HG03558 (cell line): ENCODE data around the gene CITED4.

Experiments used
- ATAC-seq: cut with Tn5 transposase; IDR thresholded peaks from one replicate; pipeline ENCODE4 v1.9.1; 2021; ENCODE audit warnings: moderate number of reproducible peaks; ENCODE audit not compliant: unreplicated experiment; ENCODE audit errors: extremely low read depth

The CITED4 gene

DNA sequence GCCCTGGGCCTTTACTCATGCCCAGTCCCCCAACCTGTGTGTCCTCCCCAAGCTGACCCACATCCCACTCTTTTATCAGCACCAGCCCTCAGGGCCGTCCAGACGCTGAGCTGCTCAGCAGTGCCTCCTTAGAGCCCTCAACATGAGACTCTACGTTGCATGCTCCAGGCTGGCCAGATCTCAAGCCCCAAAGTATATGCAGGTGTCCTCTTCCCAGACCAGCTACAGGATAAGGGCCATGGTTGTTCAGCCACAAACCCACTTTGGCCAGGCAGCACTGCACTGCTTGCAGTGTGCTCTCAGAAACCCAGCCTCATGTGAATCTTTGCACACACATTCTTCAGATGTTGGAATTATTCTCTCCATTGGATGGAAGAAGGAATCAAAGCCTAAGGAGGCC is 6.0 kb downstream of the CITED4 start:
- no peak for ATAC-seq

DNA sequence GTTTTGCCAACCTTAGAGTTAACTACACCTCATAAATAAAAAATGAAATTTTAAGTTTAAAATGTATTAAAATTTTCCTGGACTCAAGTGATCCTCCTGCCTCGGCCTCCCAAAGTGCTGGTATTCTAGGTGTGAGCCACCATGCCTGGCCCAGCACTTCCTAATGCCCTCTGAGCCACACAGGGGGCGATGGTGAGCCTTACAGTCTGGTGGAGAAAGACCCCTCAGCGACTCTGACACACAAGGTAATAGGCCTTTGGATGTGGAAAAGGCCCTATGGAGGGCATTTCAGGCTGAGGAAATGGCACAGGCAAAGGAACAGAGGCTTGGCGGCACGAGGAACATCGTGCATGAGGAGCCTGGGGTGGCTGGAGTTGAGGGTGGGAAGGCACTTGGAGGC is 6.7 kb downstream of the CITED4 start:
- no peak for ATAC-seq

DNA sequence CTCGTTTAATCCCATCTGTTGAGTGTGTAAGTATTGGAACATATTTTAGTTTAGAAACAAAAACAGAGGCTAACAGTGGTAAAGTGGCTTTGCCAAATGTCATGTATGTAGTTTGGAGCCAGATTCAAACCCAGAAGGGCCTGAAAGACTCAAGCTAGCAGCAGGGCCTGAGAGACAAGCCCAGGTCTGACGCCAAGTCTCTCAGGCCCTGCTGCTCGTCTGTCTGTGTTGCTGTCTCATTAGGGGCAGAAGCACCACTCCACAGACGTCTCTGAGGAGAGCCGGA is 8.3 kb downstream of the CITED4 start:
- ATAC-seq, result no peak

DNA sequence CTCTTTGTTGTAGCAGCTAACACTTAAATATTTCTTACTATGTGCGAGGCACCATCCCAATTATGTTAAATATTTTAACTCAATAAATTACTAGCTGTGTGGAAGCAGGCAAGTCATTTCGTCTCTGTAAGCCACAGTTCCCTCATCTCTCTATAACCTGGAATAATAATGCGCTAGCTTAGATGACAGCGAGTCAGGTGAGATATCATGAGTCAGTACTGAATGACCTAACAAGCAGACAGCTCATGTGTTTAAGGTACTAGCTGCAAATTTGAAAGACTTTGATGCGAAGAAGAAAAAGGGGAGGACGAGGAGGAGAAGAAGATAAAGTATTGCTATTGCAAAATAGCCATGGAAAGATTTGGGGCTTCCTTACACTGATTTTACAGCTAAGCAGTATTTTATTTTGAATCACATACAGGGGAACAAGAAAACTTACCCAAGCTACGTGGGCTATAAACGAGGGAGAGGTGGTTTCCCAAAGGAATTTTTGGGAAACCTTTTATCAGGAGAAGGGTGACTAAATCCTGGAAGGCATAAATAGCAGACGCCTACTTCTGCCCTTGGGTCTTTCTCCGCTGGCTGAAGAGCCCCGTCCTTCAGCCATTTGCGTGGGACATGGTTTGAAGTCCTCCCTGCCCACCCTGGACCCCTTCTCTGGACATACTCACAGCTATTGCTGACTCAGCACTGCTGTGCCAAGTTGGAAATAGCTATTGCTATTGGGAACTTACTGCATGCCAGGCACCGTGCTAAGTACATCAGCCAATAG is 8.9 kb downstream of the CITED4 start:
- ATAC-seq, result no peak

DNA sequence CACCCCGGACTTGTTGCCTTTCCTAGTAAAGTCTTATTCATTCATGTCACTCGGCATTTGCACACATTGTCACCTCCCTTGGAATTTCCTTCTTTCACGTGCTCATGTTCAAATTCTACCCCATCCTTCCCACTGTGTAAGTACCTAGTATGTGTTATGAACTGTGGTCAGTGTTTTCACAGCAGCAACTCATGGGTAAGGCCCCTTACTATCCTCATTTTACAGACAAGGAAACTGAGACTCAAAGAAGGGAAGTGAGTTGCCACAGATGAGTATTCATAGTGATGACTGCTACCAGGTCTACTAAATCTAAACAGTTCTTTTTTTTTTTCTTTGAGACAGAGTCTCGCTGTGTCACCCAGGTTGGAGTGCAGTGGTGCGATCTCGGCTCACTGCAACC is 10.5 kb downstream of the CITED4 start:
- ATAC-seq, result peak; percentile 42

DNA sequence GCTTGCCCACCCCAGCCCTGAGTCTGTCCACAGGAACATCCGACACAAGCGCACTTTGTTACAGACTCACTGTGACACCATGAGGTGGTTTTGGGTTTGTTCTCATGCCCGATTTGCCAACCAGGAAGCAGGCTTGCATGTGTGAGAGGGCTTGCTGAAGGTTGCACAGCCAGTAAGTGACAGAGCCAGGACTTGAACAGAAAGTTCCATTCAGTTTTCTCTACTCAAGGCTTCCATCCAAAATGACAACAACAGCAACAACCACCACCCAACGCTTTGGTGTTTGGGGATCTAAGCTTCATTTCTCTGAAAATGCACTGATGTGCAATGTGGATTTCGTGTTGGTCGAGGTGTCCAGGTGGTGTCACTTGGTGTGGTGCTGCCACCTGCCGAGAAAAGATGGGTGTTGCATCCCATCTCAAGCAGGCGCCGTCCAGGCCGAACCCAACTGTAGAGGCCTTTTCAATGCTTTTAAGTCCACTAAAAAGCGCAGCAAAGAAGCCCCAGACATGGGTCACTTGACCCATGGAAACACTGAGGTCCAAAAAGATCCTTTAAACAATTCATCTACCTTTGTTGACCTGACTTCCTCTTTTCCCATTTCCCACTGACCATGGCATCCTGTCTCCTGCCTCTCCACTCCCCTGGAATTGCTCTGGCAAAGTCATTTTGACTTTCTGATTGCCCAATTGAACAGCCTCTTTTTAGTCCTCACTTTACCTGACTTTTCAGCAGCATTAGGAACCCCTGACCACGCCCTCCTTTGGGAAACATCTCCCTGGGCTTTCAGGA is 12.2 kb downstream of the CITED4 start:
- no peak for ATAC-seq

DNA sequence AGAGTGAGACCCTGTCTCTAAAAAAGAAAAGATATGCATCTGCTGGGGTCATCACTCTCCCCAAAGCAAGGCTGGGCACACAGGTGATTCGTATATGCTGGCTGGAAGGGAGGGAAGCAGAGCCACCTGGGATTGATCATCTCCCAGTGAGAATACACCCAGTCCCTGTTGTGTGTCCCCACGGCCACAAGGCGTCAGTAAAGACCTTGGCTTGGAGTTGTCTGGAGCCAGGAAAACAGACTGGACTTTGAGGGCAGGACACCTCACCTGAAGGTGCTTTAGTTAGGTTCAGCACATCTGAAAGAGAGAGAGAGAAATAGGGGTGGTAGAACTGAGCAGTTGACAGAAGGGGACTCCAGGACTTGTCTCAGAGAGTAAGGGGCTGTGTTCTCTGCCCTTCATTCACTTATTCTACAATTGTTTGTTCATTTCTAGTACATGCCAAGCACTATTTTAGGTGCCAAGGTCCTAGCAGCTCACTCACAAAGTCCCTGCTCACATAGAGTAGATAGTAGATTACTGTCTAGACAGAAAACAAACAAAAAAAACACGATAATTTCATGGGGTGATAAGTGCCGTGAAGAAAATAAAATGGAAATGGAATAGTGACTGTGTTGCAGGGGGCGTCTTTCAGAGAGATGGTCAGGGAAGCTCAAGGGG is 13.5 kb downstream of the CITED4 start:
- no peak for ATAC-seq

DNA sequence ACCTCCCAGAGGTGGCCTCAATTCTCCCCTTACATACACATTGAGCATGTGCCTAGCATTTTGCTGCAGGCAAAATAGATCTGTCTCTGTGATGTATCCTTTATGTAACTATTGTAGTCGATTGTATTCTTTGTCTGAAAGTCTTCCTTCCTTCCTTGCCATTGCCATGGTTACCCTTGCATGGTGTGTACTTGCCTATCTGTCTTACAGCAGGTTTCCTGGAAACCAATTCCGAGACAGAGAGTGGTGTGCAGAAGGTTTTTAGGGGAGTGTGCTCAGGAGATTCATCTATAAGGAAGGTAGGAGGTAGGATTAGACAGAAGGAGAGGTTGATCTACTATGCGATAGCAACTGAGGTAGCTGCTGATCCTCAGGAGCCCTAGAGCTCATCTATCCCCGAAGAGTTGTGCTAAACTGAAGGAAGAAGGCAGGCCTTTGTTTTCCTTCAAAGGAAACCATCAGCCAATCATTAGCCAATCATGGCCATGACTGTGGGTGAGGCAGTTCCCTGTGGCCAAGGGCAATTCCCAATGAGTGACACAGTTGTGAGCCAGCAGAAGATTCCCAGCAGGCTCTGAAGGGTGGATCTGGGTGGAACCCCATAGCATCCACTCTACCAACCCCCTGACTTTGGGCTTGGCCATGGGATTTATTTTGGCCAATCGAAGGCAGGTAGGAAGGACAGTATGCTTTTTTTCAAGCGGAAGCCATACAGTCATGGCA is 15.0 kb downstream of the CITED4 start:
- ATAC-seq, result no peak

DNA sequence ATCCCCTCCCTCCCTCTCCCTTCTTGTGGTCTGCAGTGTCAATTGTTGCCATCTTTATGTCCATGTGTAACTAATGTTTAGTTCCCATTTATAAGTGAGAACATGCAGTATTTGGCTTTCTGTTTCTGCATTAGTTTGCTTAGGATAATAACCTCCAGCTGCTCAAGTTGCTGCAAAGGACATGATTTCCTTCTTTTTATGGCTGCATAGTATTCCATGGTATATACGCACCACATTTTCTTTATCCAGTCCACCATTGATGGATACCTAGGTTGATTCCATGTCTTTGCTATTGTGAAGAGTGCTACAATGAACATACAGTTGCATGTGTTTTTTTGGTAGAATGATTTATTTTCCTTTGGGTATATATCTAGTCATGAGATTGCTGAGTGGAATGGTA is 16.3 kb downstream of the CITED4 start:
- ATAC-seq, result no peak

DNA sequence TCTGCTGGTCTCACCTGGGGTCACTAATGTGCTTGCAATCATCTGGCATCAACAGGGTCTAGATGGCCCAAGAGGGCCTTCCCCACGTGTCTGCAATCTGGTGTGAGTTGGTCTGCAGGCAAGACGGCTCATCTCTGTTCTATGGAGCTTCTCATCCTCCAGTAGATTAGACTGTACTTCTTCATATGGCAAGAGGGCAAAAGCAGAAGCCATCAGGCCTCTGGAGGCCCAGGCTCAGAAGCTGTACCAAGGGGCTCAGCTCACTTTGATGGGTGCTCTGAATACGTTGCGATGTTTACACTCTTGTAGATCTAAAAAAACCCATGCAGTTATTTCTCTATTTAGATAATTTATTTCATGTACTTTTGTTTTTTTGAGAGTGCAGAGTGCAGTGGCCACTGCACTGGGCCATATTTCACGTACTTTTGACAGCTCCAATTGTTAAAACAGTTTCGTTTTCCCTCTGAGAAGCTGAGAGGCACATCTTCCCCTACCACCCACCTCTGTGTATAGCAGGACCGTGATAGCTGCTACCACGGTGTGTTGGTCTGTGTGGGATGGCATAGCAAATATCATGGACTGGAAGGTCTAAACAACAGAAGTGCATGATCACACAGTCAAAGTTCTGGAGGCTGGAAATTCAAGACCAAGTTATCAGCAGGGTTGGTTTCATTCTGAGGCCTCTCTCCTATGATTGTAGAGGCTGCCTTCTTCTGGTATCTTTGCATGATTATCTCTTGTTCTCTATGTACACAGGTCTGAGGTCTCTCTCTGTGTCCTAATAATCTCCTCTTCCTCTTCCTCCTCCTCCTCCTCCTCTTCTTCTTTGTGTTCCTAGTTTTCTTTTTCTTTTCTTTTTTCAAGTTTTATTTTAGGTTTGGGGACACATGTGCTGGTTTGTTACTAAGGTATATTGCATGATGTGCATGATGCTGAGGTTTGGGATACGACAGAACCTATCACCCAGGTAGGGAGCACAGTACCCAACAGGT is 17.0 kb downstream of the CITED4 start:
- no peak for ATAC-seq

DNA sequence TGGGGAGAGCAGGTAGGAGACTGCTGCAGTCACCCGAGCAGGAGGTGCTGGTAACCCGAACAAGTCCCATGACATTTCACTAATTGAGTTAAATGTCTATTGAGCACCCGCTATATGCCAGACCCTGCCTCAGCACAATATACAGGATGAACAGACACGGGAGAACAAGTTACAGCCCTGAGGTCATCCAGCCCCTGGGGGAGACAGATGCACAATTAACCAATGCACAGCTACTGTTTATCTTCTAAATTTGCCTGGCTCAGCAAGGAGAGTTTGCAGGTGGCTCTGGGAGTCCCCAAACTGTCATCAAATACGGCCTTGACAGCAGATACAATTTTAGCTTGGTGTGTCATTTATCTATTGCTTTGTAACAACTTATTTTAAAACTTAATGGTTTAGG is 18.1 kb downstream of the CITED4 start:
- ATAC-seq, result no peak

DNA sequence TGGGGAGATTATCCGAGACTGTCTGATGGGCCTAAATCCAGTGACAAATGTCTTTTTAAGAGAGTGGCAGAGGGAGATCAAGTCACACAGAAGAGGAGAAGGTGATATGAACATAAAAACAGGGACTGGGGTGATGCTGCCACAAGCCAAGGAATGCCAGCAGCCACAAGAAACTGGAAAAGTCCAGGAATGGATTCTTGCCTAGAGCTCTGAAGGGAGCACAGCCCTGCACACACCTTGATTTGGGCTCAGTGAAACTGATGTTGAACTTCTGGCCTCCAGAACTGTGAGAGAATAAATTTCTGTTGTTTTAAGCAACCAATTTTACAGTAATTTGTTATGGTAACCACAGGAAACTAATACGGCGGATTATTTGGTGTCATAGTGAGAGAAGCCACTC is 19.5 kb downstream of the CITED4 start:
- ATAC-seq, result no peak

DNA sequence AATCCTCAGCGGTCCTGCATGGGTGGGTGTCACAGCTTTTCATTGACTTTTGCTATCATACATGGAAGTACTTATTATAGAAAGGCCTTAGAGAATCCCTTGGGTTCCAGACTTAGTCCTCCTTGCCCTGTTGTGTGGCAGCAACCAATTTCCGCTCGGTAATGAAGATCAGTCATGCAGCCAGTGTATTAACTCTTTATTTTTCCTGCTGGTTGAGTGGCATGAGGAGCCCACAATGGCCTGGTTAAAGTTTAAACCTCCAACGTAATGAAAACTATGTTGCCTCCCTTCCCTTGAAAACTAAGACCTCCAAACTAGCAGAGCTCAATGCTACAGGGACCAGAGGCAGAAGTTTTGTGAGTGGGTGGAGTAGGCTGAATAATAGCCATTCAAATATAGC is 20.0 kb downstream of the CITED4 start:
- ATAC-seq, result no peak

DNA sequence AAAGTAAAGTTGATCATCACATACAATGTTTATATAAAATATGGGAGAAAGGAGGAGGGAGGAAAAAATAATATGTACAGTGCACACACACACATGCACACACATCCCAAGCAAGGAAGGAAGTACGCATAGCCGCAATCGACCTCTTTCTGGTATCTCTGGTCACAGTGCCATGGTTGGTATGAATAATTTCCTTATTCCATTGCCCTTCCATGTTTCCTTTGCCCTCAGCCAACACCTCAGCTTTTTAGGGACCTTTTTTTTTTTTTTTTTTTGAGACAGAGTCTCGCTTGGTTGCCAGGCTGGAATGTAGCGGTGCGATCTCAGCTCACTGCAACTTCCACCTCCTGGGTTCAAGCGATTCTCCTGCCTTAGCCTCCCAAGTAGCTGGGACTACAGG is 20.6 kb downstream of the CITED4 start:
- no peak for ATAC-seq

DNA sequence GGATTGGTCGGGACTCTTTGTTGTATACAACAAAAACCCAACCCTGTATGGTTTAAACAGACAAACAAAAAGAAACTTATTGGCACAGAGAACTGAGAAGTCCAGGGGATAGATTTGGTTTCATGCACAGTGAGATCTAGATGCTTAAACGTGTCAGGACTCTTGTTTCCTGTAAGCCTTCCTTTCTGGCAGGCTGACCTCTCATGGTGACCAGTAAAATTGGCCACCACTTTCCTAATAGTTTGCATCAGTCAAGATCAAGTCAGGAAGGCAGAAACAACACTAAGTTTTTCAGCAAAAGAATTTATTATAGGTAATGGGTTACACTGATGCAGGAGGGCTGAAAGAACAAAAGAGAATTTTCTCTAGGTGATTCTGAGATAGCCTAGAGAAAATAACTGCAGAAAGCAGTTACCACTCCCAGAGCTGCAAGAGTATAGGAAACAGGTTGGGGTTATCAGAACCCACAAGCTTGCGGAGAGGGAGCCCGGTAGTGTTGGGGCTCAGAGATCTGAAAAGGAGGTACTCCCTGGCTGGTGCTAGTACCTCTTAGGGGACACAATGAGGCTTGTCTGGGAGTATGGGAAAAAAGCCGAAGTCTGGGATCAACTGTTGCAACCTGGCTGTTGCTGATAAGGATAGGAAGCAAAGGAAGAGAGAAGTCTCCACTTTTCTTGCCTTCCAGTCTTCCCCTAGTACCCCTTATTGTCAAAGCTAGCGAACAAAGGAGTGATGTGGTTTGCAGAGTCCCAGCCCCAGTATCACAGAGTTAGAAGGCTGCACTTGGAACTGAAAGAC is 21.4 kb downstream of the CITED4 start:
- no peak for ATAC-seq

DNA sequence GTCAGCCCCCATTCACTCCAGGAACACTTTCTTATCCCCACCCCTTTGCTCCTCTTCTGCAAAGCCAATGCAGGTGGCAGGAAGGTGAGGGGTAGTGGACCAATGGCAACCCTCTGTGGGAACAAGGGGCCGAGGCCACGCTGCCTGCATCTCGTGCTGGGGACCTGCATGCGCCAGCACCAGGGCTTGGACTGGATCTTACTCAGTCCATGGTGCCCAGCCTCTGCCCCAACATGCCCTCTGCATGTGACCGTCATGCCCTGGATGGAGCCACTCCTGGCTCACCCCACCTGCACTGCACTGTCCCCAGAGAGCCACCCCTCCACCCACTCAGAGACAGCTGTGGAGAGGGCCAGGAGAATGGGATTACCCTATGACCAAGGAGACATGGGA is 22.2 kb downstream of the CITED4 start:
- ATAC-seq, result no peak

DNA sequence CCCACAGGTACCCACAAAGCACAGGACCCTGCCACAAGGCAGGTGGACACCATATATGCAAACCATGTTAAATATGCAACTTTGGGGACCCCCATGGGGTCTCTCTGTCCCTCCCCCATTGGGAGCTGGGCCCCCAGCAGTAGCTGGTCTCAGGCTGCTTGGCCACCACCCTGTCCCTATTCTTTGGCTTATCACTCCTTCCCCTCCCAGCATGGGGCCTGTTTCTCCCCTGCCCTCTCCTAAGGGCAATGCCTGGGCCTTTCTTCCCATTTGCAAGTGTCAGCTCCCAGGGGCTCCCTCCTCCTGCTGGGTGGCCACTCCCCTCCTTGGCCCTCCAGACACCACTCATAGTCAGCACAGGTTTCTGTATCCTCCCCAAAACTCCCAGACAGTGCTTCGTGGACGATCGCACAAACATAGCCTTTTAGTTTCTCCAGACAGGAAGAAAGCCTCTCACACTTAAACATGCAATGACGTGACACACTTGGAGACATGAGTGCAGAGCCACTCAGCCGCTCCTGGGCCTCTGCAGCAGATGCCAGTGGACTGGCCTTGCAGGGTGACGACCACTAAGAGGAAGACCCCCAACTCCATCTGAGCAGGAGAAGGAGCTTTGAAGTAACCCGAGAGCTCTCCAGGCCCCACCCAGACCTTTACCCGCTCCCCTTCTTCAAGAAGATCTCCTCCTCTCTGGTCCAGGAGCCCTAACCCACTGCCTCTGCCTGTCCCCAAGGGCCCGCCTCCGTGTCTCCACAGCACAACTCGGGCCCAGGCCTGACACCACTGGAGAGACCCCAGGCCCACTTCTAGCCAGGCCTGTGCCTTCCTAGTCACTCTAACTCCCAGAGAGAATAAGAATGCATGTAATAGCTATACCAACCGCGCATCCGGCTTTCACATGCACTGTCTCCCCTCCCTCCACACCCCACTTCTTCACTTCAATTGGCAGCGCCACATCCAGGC is 22.9 kb downstream of the CITED4 start:
- no peak for ATAC-seq
